Vagina (tissue), 2 donors: ENCODE results near the gene IFRD1.

ENCODE experiments used
- CTCF ChIP-seq, 3 experiments: fragments of 450-650 bp in 2 of 3; fragments of 200-600 bp in 1 of 3; sonication (generic) in 1 of 3; IDR thresholded peaks; one replicate each; pipeline ENCODE4 v1.5.1; 2017 to 2019; ENCODE audit warnings: antibody characterized with exemption in 3 of 3, mild to moderate bottlenecking in 2 of 3, moderate library complexity in 2 of 3
- POLR2AphosphoS5 ChIP-seq, 2 donors: sonication (generic); formaldehyde crosslinking; IDR thresholded peaks; one replicate each; pipeline ENCODE4 v1.9.0; 2017; ENCODE audit warnings: antibody characterized with exemption in 2 of 2, mild to moderate bottlenecking in 2 of 2, low read depth in 1 of 2; ENCODE audit not compliant: insufficient read depth in 1 of 2

DNA sequence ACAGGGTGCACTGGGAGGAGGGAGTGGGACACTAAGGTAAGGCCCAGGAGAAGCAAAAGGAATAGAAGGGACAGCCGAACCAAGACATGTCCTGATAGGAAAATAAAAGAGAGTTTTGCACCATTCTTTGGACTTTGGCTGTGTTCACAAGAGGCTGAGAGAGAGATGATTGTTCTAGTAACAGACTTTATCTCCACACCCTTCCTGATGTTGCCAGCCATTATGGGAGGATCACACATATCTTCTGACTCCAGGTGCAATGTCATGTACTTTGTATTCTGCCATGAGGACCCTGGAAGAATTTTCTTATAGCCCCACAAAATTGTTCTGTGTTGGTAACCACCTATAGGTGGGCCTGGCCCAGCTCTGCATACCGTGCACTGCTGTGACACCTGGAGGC, 41.9 kb downstream of the IFRD1 start:
- no peak for TF ChIP-seq POLR2AphosphoS5 (IDR thresholded peaks at IDR 0.05; ENCODE audit: insufficient read depth in 1 of 2, low read depth in 1 of 2)
- no peak for TF ChIP-seq CTCF (IDR thresholded peaks at IDR 0.05)
